Lung (tissue), 12 donors: Measurements from ENCODE around the gene CHCT1. TPM values are rescaled to one million over a fixed set of nuclear protein-coding genes. Genes with fewer than 3 reads are reported as not detected.
"Not testable (repeated sequence)": the region's sequence is repeated elsewhere in the genome, so short reads cannot be mapped to it uniquely, and the experiment has no call there.

Experiments used
- ATAC-seq: fragments of 200-7000 bp; cut with Tn5 transposase; one replicate; pipeline ENCODE4 v1.9.1; 2020; ENCODE audit warnings: moderate number of reproducible peaks; ENCODE audit not compliant: insufficient read depth, low FRiP score
- DNase-seq, 3 donors: peaks; one replicate each; pipeline ENCODE4 v3.0.0-alpha.2; 2013 to 2017
- H3K27ac ChIP-seq, 2 donors: one replicate each; pipeline ENCODE4 v1.5.1; 2013; ENCODE audit warnings: mild to moderate bottlenecking in 2 of 2, moderate library complexity in 2 of 2, control low read depth in 1 of 2, inconsistent platforms in 1 of 2, low read depth in 1 of 2, low read length in 1 of 2
- H3K27me3 ChIP-seq, 3 donors: one replicate each; pipeline ENCODE4 v1.5.1; 2013; ENCODE audit warnings: low read length in 2 of 3; ENCODE audit not compliant: control insufficient read depth in 3 of 3, insufficient read depth in 3 of 3
- H3K36me3 ChIP-seq, 4 donors: one replicate each; pipeline ENCODE4 v1.5.1; 2013; ENCODE audit warnings: low read length in 4 of 4, mild to moderate bottlenecking in 1 of 4, moderate library complexity in 1 of 4; ENCODE audit not compliant: control insufficient read depth in 4 of 4, insufficient read depth in 4 of 4
- H3K4me1 ChIP-seq, 5 donors: one replicate each; pipeline ENCODE4 v1.5.1; 2013; ENCODE audit warnings: low read length in 5 of 5, mild to moderate bottlenecking in 2 of 5, moderate library complexity in 1 of 5; ENCODE audit not compliant: control insufficient read depth in 5 of 5, insufficient read depth in 5 of 5
- H3K4me3 ChIP-seq: one replicate; pipeline ENCODE4 v1.5.1; 2013; ENCODE audit warnings: mild to moderate bottlenecking, control low read depth, moderate library complexity
- H3K9ac ChIP-seq, 2 donors: one replicate each; pipeline ENCODE4 v1.5.1; 2013; ENCODE audit warnings: low read length in 2 of 2, control low read depth in 1 of 2; ENCODE audit not compliant: insufficient read depth in 1 of 2
- H3K9me3 ChIP-seq, 4 donors: one replicate each; pipeline ENCODE4 v1.5.1; 2013; ENCODE audit warnings: low read length in 3 of 4, mild to moderate bottlenecking in 1 of 4, moderate library complexity in 1 of 4; ENCODE audit not compliant: control insufficient read depth in 4 of 4, insufficient read depth in 3 of 4
- CTCF ChIP-seq: IDR thresholded peaks from 2 replicates; pipeline ENCODE4 v1.5.1; 2012; ENCODE audit warnings: mild to moderate bottlenecking; ENCODE audit errors: control extremely low read depth, extremely low read depth
- WGBS, 2 donors: extraction: QIAGEN DNeasy Blood & Tissue Kit; methylation state at CpG; one replicate each; pipeline ENCODE4 v1.1.7; 2013; 5-methylcytosine and 5-hydroxymethylcytosine counted together
- polyA plus RNA-seq, 2 donors: library from polyadenylated mRNA; stranded (reverse); fragments of 200-250 nt; gene quantifications; one replicate each; pipeline ENCODE4 v1.2.1, GENCODE V29; 2013
- total RNA-seq, 2 donors: library from RNA; depleted of rRNA in 1 of 2; stranded (reverse); fragments of >200 nt in 1 of 2; gene quantifications; one replicate each; pipeline ENCODE4 v1.2.1, GENCODE V29; 2014 to 2021
- donor health status: control.
- donor health status: control.
- donor health status: Bipolar disorder and iron deficiency.
- donor health status: healthy.
- donor health status: DM: yes; HTN: yes; CAD: no.

Gene CHCT1
- total and polyA plus RNA-seq, 4 donors, result 0.10 to 0.12 TPM; not detected in 2

- Histone ChIP-seq H3K27ac (no peak overlapping the region), H3K4me1 (peaks cover 0 to 9% (median 6%) of the 10 kb centered on the region in 5 donors), H3K36me3 (no peaks in the 10 kb centered on the region), H3K9me3 (no peaks in the 10 kb centered on the region), H3K27me3 (no peaks in the 10 kb centered on the region), H3K4me3 (no peak overlapping the region), H3K9ac (no peak overlapping the region)
- TF ChIP-seq CTCF, result no peak
- WGBS, 2 donors, result 68 to 74% methylated on average over 4 of the region's 4 CpGs
- DNase-seq, result no peak
- ATAC-seq, result no peak
Observed at GRCh38 chr17:60381958-60382357, 40.3 kb upstream of the CHCT1 start.

DNA sequence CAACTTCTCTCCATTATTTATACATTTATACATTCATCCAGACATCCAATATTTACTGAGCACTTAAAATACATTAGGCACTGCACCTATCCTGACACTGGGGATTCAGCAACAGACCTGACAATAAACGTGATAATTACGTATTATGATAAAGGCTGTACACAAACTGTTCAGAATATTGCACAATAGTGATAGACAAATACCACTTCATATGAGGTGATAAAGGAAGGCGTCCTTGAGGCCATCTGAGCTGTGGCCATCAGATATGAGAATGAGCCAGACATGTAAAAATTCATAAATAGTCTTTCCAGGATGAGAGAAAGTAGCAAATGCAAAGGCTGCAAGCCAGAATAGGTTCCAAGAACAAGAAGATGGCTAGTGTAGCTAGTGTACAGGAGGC lies 38.9 kb upstream of the CHCT1 start:
- H3K27ac ChIP-seq, result no peak overlapping the region
- WGBS, 2 donors, result 46 to 47% methylated on average over 3 of the region's 3 CpGs
- H3K27me3 ChIP-seq, result no peaks in the 10 kb centered on the region
- ATAC-seq (no peak), DNase-seq (no peak)
- H3K4me3 ChIP-seq, result no peak overlapping the region
- H3K9me3 ChIP-seq, result no peaks in the 10 kb centered on the region
- H3K9ac ChIP-seq, result no peak overlapping the region
- H3K4me1 ChIP-seq, result peaks cover 0 to 17% (median 6%) of the 10 kb centered on the region in 5 donors
- TF ChIP-seq CTCF, result no peak
- H3K36me3 ChIP-seq, result no peaks in the 10 kb centered on the region

DNA sequence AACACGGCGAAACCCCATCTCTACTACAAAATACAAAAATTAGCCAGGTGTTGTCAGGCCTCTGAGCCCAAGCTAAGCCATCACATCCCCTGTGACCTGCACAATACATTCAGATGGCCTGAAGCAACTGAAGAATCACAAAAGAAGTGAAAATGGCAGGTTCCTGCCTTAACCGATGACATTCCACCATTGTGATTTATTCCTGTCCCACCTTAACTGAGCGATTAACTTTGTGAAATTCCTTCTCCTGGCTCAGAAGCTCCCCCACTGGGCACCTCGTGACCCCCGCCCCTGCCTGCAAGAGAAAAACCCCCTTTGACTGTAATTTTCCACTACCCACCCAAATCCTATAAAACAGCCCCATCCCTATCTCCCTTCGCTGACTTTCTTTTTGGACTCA lies 37.4 kb upstream of the CHCT1 start:
- ATAC-seq, H3K36me3 ChIP-seq, H3K4me3 ChIP-seq, H3K27ac ChIP-seq, H3K9ac ChIP-seq, H3K27me3 ChIP-seq, H3K9me3 ChIP-seq, DNase-seq: not testable (repeated sequence)
- H3K4me1 ChIP-seq, result peaks cover 4 to 25% (median 8%) of the 10 kb centered on the region in 5 donors
- WGBS, 2 donors, result 96 to 99% methylated on average over 7 of the region's 7 CpGs

GRCh38 chr17:60386147-60387058 lies 35.9 kb upstream of the CHCT1 start:
- Histone ChIP-seq H3K27ac (no peak overlapping the region), H3K36me3 (no peaks in the 10 kb centered on the region)

More at GRCh38 chr17:60386147-60387058, 35.9 kb upstream of the CHCT1 start:
- H3K9ac ChIP-seq, result no peak overlapping the region
- H3K9me3 ChIP-seq, result no peaks in the 10 kb centered on the region
- no peak overlapping the region for H3K4me3 ChIP-seq
- no peaks in the 10 kb centered on the region for H3K27me3 ChIP-seq
- TF ChIP-seq CTCF, result no peak
- DNase-seq (peak in 2 of 3 donors; percentile 23 to 28), ATAC-seq (no peak)
- WGBS, 2 donors, result 59 to 60% methylated on average over 4 of the region's 4 CpGs
- peaks cover 6 to 38% (median 9%) of the 10 kb centered on the region in 5 donors for H3K4me1 ChIP-seq
